ENCODE measurements around the gene IL1R2.

The IL1R2 gene

DNA sequence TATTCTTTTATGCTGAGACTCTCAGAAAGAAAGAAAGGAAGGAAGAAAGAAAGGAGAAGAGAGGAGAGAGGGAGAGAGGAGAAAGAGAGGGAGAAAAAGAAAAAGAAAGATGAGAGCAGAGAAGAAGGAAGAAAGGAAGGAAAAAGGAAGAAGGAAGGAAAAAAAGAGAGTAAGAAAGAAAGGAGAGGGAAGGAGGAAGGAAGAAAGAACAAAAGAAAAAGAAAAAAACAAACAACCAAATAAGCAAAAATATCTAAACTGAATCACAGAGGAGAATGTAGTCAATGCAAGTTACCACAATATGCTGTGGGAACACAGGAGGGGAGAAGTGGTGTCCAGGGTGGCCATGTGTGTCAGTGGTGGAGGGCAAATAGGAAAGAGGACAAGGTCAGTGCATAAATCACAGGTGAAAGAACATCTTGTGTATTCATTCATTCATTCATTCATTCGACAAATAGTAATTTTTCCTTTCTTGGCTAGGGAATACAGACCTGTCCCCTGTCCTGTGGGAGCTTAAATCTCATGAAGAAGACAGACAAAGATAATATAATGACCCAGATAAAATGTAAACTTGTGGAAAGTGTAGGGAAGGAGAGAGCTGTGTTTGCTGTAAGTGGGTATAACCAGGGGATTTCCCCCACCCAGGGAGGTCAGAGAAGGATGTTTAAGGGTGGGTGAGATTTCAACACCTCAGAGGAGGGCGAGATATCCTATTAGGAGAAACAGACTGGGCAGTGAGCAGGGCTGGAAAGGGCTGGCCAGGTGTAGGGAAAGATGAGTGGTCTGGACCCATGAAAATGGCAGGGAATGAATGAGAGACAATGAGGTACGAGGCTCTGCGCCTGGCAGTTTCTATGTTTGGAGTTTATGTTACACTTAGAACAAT, 50.7 kb downstream of the IL1R2 start:
- DNase-seq (ENCODE audit: low read depth, low spot score), result no peak

GRCh38 chr2:102043560-102043959, 51.8 kb downstream of the IL1R2 start:
- TF ChIP-seq CTCF (IDR thresholded peaks at IDR 0.05; ENCODE audit: low read depth, low read length), result no peak
- DNase-seq (ENCODE audit: low read depth, low spot score), result no peak
- in situ Hi-C loops (cut with HindIII; ENCODE audit: low sequenced_read_pairs), result no loop called here
- no peak overlapping the region for H3K4me3 ChIP-seq (ENCODE audit: low read depth, low read length)

More for the DNA sequence above, 50.7 kb downstream of the IL1R2 start:
- TF ChIP-seq CTCF (IDR thresholded peaks at IDR 0.05; ENCODE audit: low read depth, low read length), result no peak
- in situ Hi-C loops (cut with HindIII; ENCODE audit: low sequenced_read_pairs), result no loop called here
- H3K4me3 ChIP-seq (ENCODE audit: low read depth, low read length), result no peak overlapping the region

DNA sequence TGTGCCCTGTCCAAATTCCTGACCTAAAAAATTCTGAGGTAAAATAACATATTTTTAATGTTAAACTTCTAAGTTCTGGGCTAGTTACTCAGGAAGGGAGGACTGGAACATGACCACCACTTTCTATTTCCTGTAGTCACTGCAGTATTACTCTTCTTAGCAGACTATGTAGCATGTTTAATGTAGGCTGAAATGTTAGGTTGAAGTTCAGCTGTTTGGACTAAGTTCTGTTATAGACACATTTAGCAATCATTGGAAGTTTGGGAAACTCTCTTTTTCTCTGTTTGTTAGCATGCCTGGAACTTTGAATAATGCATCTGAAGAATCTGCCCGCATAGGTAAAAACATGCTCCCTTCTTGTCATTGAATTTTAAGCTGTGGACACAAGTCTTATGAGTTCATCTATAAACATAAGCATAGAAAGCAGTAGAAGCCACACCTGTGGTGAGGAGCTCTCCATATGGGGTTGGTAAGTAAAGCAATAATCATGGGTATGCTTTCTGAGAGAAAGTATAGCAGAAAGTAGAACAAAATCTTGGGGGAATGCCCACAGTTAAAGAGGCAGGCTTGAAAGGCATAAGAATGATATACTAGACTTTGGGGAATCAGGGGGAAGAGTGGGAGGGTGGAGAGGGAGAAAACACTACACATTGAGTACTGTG, 52.6 kb downstream of the IL1R2 start:
- no peak overlapping the region for H3K4me3 ChIP-seq (ENCODE audit: low read depth, low read length)
- no peak for DNase-seq (ENCODE audit: low read depth, low spot score)
- no peak for TF ChIP-seq CTCF (IDR thresholded peaks at IDR 0.05; ENCODE audit: low read depth, low read length)
- in situ Hi-C loops (cut with HindIII; ENCODE audit: low sequenced_read_pairs), result no loop called here

- no peak for DNase-seq (ENCODE audit: low read depth, low spot score)
- no peak for TF ChIP-seq CTCF (IDR thresholded peaks at IDR 0.05; ENCODE audit: low read depth, low read length)
- no peak overlapping the region for H3K4me3 ChIP-seq (ENCODE audit: low read depth, low read length)
- in situ Hi-C loops (cut with HindIII; ENCODE audit: low sequenced_read_pairs), result no loop called here
Observed at GRCh38 chr2:102044967-102045489, 53.3 kb downstream of the IL1R2 start.

DNA sequence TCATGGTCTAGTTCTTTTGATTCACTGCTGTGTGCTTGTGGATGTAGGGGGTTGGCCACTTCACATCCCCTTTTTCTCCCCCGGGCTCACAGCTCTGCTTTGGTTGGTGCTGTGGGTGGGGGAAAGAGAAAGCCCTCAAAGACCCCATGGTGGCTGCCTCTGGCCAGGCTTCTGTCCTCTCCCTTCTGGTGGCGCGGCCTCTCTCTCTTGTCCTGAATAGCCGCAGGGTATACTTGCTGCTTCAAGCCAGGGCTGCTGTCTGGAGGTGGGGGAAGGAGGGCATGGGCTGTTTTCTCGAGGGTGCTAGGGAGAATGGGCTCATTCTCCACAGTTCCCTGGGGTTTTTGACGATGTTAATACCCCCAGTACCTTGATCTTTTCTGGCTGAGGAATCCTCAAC, 53.9 kb downstream of the IL1R2 start:
- no peak for DNase-seq (ENCODE audit: low read depth, low spot score)
- in situ Hi-C loops (cut with HindIII; ENCODE audit: low sequenced_read_pairs), result no loop called here

More for the DNA sequence above, 53.9 kb downstream of the IL1R2 start:
- H3K4me3 ChIP-seq (ENCODE audit: low read depth, low read length), result no peak overlapping the region
- no peak for TF ChIP-seq CTCF (IDR thresholded peaks at IDR 0.05; ENCODE audit: low read depth, low read length)

Data from astrocyte of the spinal cord (primary cell).